ENCODE measurements around the gene TPST2.

Gene TPST2

GRCh38 chr22:26564181-26564580 lies 25.8 kb downstream of the TPST2 start:
- Histone ChIP-seq H3K9ac (ENCODE audit: low read length) (no peak overlapping the region), H3K27me3 (replicated peaks; ENCODE audit: control insufficient read depth, insufficient read depth, low read length) (no peaks in the 10 kb centered on the region), H3K4me3 (ENCODE audit: low read length) (no peak overlapping the region), H3K9me3 (ENCODE audit: control insufficient read depth, low read length) (no peaks in the 10 kb centered on the region), H3K36me3 (ENCODE audit: control insufficient read depth, insufficient read depth, low read length, severe bottlenecking) (no peaks in the 10 kb centered on the region), H3K4me1 (ENCODE audit: control insufficient read depth, insufficient read depth, low read length) (no peaks in the 10 kb centered on the region)
- no peak for DNase-seq (ENCODE audit: low read depth)

DNA sequence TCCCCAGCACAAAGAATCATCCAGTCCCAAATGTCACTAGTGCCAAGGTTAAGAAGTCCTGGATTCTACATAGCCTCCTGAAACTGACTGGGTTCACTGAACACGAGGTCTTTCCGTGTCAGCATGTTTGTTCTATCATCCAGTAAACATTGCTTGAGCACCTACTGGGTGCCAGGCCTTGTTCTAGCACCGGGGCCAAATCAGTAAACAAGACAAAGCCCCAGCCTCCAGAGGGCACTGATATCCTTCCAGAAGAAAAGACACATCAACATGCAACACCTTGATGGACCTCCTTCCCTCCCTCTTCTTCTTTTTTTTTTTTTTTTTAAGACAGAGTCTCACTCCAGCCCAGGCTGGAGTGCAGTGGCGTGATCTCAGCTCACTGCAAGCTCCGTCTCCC lies 26.9 kb downstream of the TPST2 start:
- no peak overlapping the region for H3K4me3 ChIP-seq (ENCODE audit: low read length)
- no peaks in the 10 kb centered on the region for H3K9me3 ChIP-seq (ENCODE audit: control insufficient read depth, low read length)
- H3K27me3 ChIP-seq (replicated peaks; ENCODE audit: control insufficient read depth, insufficient read depth, low read length) = no peaks in the 10 kb centered on the region
- no peaks in the 10 kb centered on the region for H3K36me3 ChIP-seq (ENCODE audit: control insufficient read depth, insufficient read depth, low read length, severe bottlenecking)
- no peak for DNase-seq (ENCODE audit: low read depth)
- no peak overlapping the region for H3K9ac ChIP-seq (ENCODE audit: low read length)
- H3K4me1 ChIP-seq (ENCODE audit: control insufficient read depth, insufficient read depth, low read length) = peaks cover 9% of the 10 kb centered on the region

GRCh38 chr22:26561756-26562417 lies 28.0 kb downstream of the TPST2 start:
- Histone ChIP-seq H3K4me1 (ENCODE audit: control insufficient read depth, insufficient read depth, low read length) (peaks cover 11% of the 10 kb centered on the region), H3K9me3 (ENCODE audit: control insufficient read depth, low read length) (no peaks in the 10 kb centered on the region), H3K36me3 (ENCODE audit: control insufficient read depth, insufficient read depth, low read length, severe bottlenecking) (no peaks in the 10 kb centered on the region), H3K4me3 (ENCODE audit: low read length) (no peak overlapping the region), H3K9ac (ENCODE audit: low read length) (no peak overlapping the region), H3K27me3 (replicated peaks; ENCODE audit: control insufficient read depth, insufficient read depth, low read length) (no peaks in the 10 kb centered on the region)
- no peak for DNase-seq (ENCODE audit: low read depth)

GRCh38 chr22:26559961-26560575 lies 29.9 kb downstream of the TPST2 start:
- no peaks in the 10 kb centered on the region for H3K27me3 ChIP-seq (replicated peaks; ENCODE audit: control insufficient read depth, insufficient read depth, low read length)
- peaks cover 11% of the 10 kb centered on the region for H3K4me1 ChIP-seq (ENCODE audit: control insufficient read depth, insufficient read depth, low read length)
- no peak overlapping the region for H3K9ac ChIP-seq (ENCODE audit: low read length)
- H3K9me3 ChIP-seq (ENCODE audit: control insufficient read depth, low read length) = no peaks in the 10 kb centered on the region
- no peak for DNase-seq (ENCODE audit: low read depth)
- H3K36me3 ChIP-seq (ENCODE audit: control insufficient read depth, insufficient read depth, low read length, severe bottlenecking) = no peaks in the 10 kb centered on the region
- no peak overlapping the region for H3K4me3 ChIP-seq (ENCODE audit: low read length)

DNA sequence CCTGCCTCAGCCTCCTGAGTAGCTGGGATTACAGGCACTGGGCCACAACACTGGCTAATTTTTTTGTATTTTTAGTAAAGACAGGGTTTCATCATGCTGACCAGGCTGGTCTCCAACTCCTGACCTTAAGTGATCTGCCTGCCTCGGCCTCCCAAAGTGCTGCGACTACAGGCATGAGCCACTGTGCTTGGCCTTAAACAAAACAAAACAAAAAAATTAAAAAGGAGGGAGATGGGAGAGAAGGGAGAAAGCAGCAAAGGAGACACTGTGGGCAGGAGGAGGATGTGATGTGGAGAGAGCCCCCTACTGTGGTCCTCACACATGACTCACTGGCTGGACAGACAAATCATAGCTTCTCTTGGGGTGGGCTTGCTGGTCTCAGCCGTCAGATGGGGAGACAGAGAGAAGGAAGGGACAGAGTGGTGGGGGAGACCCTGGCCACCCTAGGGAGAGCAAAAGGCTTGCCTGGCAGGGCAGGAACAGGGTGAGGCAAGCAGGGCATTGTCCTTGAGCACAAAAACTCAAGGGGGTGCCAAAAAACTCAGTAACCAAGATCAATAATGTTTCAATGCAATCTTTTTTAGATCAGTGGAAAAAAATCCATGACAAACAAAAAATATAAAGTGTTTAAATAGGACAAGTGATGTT lies 31.6 kb downstream of the TPST2 start:
- Histone ChIP-seq H3K9ac (ENCODE audit: low read length) (peak overlapping the region; percentile 69), H3K27me3 (replicated peaks; ENCODE audit: control insufficient read depth, insufficient read depth, low read length) (no peaks in the 10 kb centered on the region)

GRCh38 chr22:26556904-26557303 lies 33.0 kb downstream of the TPST2 start:
- Histone ChIP-seq H3K9ac (ENCODE audit: low read length) (no peak overlapping the region), H3K4me3 (ENCODE audit: low read length) (no peak overlapping the region), H3K27me3 (replicated peaks; ENCODE audit: control insufficient read depth, insufficient read depth, low read length) (no peaks in the 10 kb centered on the region), H3K4me1 (ENCODE audit: control insufficient read depth, insufficient read depth, low read length) (peaks cover 23% of the 10 kb centered on the region), H3K36me3 (ENCODE audit: control insufficient read depth, insufficient read depth, low read length, severe bottlenecking) (no peaks in the 10 kb centered on the region), H3K9me3 (ENCODE audit: control insufficient read depth, low read length) (no peaks in the 10 kb centered on the region)
- no peak for DNase-seq (ENCODE audit: low read depth)

More for the DNA sequence above, 31.6 kb downstream of the TPST2 start:
- DNase-seq (ENCODE audit: low read depth) = peak; percentile 18
- H3K4me1 ChIP-seq (ENCODE audit: control insufficient read depth, insufficient read depth, low read length) = peaks cover 12% of the 10 kb centered on the region
- H3K36me3 ChIP-seq (ENCODE audit: control insufficient read depth, insufficient read depth, low read length, severe bottlenecking) = no peaks in the 10 kb centered on the region
- peak overlapping the region; percentile 66 for H3K4me3 ChIP-seq (ENCODE audit: low read length)
- no peaks in the 10 kb centered on the region for H3K9me3 ChIP-seq (ENCODE audit: control insufficient read depth, low read length)

GRCh38 chr22:26555478-26555877 lies 34.5 kb downstream of the TPST2 start:
- Histone ChIP-seq H3K9ac (ENCODE audit: low read length) (no peak overlapping the region), H3K4me3 (ENCODE audit: low read length) (no peak overlapping the region), H3K4me1 (ENCODE audit: control insufficient read depth, insufficient read depth, low read length) (peaks cover 33% of the 10 kb centered on the region), H3K36me3 (ENCODE audit: control insufficient read depth, insufficient read depth, low read length, severe bottlenecking) (no peaks in the 10 kb centered on the region), H3K9me3 (ENCODE audit: control insufficient read depth, low read length) (no peaks in the 10 kb centered on the region), H3K27me3 (replicated peaks; ENCODE audit: control insufficient read depth, insufficient read depth, low read length) (no peaks in the 10 kb centered on the region)
- no peak for DNase-seq (ENCODE audit: low read depth)

DNA sequence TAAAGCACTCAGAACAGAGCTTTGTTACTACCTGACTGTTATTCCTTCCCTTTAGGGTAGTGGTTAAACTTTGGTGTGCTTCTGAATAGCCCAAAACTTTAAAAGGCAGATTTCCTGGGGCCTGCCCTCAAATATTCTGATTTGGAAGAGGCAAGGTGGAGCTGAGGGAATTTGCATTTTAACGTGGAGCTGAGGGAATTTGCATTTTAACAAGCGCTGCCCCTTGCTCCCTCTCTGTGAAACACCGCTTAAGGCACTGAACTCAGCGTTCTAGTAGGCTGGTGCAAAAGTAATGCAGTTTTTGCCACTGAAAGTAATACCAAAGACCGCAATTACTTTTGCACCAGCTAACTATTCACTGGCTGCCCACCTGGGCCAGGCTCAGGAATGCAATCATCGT lies 35.0 kb downstream of the TPST2 start:
- peaks cover 38% of the 10 kb centered on the region for H3K4me1 ChIP-seq (ENCODE audit: control insufficient read depth, insufficient read depth, low read length)
- no peaks in the 10 kb centered on the region for H3K36me3 ChIP-seq (ENCODE audit: control insufficient read depth, insufficient read depth, low read length, severe bottlenecking)
- no peaks in the 10 kb centered on the region for H3K27me3 ChIP-seq (replicated peaks; ENCODE audit: control insufficient read depth, insufficient read depth, low read length)
- H3K4me3 ChIP-seq (ENCODE audit: low read length) = no peak overlapping the region
- H3K9ac ChIP-seq (ENCODE audit: low read length) = no peak overlapping the region
- no peak for DNase-seq (ENCODE audit: low read depth)
- no peaks in the 10 kb centered on the region for H3K9me3 ChIP-seq (ENCODE audit: control insufficient read depth, low read length)

GRCh38 chr22:26553056-26553752 lies 36.7 kb downstream of the TPST2 start:
- H3K9me3 ChIP-seq (ENCODE audit: control insufficient read depth, low read length) = no peaks in the 10 kb centered on the region
- peak overlapping the region; percentile 51 for H3K9ac ChIP-seq (ENCODE audit: low read length)
- H3K4me3 ChIP-seq (ENCODE audit: low read length) = no peak overlapping the region
- no peaks in the 10 kb centered on the region for H3K36me3 ChIP-seq (ENCODE audit: control insufficient read depth, insufficient read depth, low read length, severe bottlenecking)
- no peaks in the 10 kb centered on the region for H3K27me3 ChIP-seq (replicated peaks; ENCODE audit: control insufficient read depth, insufficient read depth, low read length)
- peaks cover 32% of the 10 kb centered on the region for H3K4me1 ChIP-seq (ENCODE audit: control insufficient read depth, insufficient read depth, low read length)
- peak; percentile 63 for DNase-seq (ENCODE audit: low read depth)

DNA sequence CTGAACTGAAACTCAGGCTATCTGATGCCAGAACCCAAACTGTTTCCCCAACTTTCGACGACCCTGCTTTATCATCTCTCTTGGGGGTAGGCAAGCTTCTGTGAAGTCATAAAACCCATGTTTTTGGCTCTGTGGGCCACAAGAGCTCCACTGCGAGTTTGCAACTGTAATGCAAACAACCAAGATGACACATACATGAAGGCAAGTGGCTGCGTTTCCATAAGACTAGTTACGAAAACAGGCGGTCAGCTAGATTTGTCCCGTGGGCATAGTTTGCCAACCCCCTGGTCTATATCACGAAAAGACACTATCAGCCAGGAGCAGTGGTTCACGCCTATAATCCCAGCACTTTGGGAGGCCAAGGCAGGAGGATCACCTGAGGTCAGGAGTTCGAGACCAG lies 37.5 kb downstream of the TPST2 start:
- Histone ChIP-seq H3K4me1 (ENCODE audit: control insufficient read depth, insufficient read depth, low read length) (peaks cover 28% of the 10 kb centered on the region), H3K4me3 (ENCODE audit: low read length) (no peak overlapping the region), H3K27me3 (replicated peaks; ENCODE audit: control insufficient read depth, insufficient read depth, low read length) (no peaks in the 10 kb centered on the region), H3K9me3 (ENCODE audit: control insufficient read depth, low read length) (no peaks in the 10 kb centered on the region), H3K9ac (ENCODE audit: low read length) (no peak overlapping the region), H3K36me3 (ENCODE audit: control insufficient read depth, insufficient read depth, low read length, severe bottlenecking) (no peaks in the 10 kb centered on the region)
- no peak for DNase-seq (ENCODE audit: low read depth)

DNA sequence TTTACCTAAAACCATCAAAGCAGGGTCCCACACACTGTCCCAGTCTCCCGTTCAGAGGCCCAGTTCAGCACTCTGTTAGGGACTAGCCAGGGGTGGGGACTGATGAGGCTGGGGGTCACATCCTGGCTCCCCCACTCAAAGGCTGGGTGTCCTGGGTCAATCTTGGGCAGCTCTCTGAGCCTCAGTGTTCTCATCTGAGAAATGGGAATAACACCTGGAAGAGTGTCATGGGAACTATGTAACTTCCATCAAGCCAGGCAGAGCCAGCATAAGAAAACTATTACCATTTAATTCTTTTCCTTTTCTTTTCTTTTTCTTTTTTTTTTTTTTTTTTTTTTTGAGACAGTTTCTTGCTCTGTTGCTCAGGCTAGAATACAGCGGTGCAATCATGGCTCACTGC lies 38.4 kb downstream of the TPST2 start:
- Histone ChIP-seq H3K36me3 (ENCODE audit: control insufficient read depth, insufficient read depth, low read length, severe bottlenecking) (no peaks in the 10 kb centered on the region), H3K4me1 (ENCODE audit: control insufficient read depth, insufficient read depth, low read length) (peaks cover 34% of the 10 kb centered on the region), H3K27me3 (replicated peaks; ENCODE audit: control insufficient read depth, insufficient read depth, low read length) (no peaks in the 10 kb centered on the region), H3K9ac (ENCODE audit: low read length) (peak overlapping the region; percentile 46), H3K4me3 (ENCODE audit: low read length) (no peak overlapping the region), H3K9me3 (ENCODE audit: control insufficient read depth, low read length) (no peaks in the 10 kb centered on the region)
- no peak for DNase-seq (ENCODE audit: low read depth)

Measured in adipocyte (in vitro differentiated cells).